ENCODE data around the gene ATP1A3. TPM values are rescaled to one million over a fixed set of nuclear protein-coding genes. Genes with fewer than 3 reads are reported as not detected.
"Not testable (repeated sequence)": the region's sequence is repeated elsewhere in the genome, so short reads cannot be mapped to it uniquely, and the experiment has no call there.

Gene ATP1A3
- total RNA-seq, 4 donors from 2014 or later = 0.19 to 0.42 TPM; not detected in 2

- WGBS, 2 donors = 53 to 74% methylated on average over 2 to 3 of the region's 5 CpGs
Measured at GRCh38 chr19:42037649-42038048, 43.6 kb upstream of the ATP1A3 start.

GRCh38 chr19:42034640-42035391, 40.8 kb upstream of the ATP1A3 start:
- H3K27me3 ChIP-seq; H3K9me3 ChIP-seq; H3K36me3 ChIP-seq; DNase-seq; intact Hi-C loops (cut with DNase I): not testable (repeated sequence)
- TF ChIP-seq CTCF (IDR thresholded peaks at IDR 0.05) = peak; percentile 63 to 88 (median 79)
- Histone ChIP-seq H3K4me1 (peaks cover 0 to 18% (median 6%) of the 10 kb centered on the region in 3 donors), H3K27ac (peak overlapping the region in 3 of 4 donors; percentile 39 to 57 (median 47)), H3K4me3 (peak overlapping the region in 2 of 4 donors; percentile 28 to 37)
- WGBS, 2 donors = 14 to 33% methylated on average over 12 to 14 of the region's 17 CpGs

More at GRCh38 chr19:42037649-42038048, 43.6 kb upstream of the ATP1A3 start:
- TF ChIP-seq CTCF (IDR thresholded peaks at IDR 0.05) (no peak), POLR2A (IDR thresholded peaks at IDR 0.05) (no peak)
- Histone ChIP-seq H3K27ac (no peak overlapping the region), H3K36me3 (no peaks in the 10 kb centered on the region), H3K9me3 (no peaks in the 10 kb centered on the region), H3K4me1 (peaks cover 5 to 21% (median 6%) of the 10 kb centered on the region in 3 donors), H3K27me3 (no peaks in the 10 kb centered on the region), H3K4me3 (no peak overlapping the region)
- intact Hi-C loops (cut with DNase I) = no loop called here
- DNase-seq = no peak

DNA sequence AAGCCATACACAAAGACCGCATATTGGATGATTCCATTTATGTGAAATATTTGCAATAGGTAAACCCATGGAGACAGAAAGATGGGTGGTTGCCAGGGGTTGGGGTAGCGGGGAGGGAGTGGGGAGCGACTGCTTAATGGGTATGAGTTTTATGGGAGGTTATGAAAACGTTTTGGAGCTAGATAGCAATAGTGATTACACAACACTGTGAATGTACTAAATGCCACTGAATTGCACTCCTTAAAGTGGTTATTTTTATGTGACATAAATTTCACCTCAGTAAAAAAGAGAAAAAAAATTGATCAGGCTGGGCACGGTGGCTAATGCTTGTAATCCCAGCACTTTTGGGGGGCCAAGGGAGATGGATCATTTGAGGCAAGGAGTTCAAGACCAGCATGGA, 39.4 kb upstream of the ATP1A3 start:
- DNase-seq = no peak
- H3K27me3 ChIP-seq = peaks cover 0 to under 1% (median 0%) of the 10 kb centered on the region in 4 donors
- H3K9me3 ChIP-seq = no peaks in the 10 kb centered on the region
- TF ChIP-seq CTCF (IDR thresholded peaks at IDR 0.05) (no peak), POLR2A (IDR thresholded peaks at IDR 0.05) (no peak)
- intact Hi-C loops (cut with DNase I) = no loop called here
- 67 to 69% methylated on average over 5 of the region's 5 CpGs for WGBS, 2 donors
- H3K36me3 ChIP-seq = no peaks in the 10 kb centered on the region
- H3K4me3 ChIP-seq = no peak overlapping the region
- no peak overlapping the region for H3K27ac ChIP-seq
- H3K4me1 ChIP-seq = peaks cover 0 to 18% (median 6%) of the 10 kb centered on the region in 3 donors

GRCh38 chr19:42032431-42032830, 38.4 kb upstream of the ATP1A3 start:
- no peak for DNase-seq
- no peaks in the 10 kb centered on the region for H3K36me3 ChIP-seq
- TF ChIP-seq CTCF (IDR thresholded peaks at IDR 0.05) (no peak), POLR2A (IDR thresholded peaks at IDR 0.05) (no peak)
- no peaks in the 10 kb centered on the region for H3K9me3 ChIP-seq
- WGBS, 2 donors = 27 to 45% methylated on average over 5 of the region's 5 CpGs
- peaks cover 0 to 18% (median 6%) of the 10 kb centered on the region in 3 donors for H3K4me1 ChIP-seq
- H3K4me3 ChIP-seq = no peak overlapping the region
- no peak overlapping the region for H3K27ac ChIP-seq
- intact Hi-C loops (cut with DNase I) = no loop called here
- H3K27me3 ChIP-seq = peaks cover 0 to 3% (median 0%) of the 10 kb centered on the region in 4 donors

DNA sequence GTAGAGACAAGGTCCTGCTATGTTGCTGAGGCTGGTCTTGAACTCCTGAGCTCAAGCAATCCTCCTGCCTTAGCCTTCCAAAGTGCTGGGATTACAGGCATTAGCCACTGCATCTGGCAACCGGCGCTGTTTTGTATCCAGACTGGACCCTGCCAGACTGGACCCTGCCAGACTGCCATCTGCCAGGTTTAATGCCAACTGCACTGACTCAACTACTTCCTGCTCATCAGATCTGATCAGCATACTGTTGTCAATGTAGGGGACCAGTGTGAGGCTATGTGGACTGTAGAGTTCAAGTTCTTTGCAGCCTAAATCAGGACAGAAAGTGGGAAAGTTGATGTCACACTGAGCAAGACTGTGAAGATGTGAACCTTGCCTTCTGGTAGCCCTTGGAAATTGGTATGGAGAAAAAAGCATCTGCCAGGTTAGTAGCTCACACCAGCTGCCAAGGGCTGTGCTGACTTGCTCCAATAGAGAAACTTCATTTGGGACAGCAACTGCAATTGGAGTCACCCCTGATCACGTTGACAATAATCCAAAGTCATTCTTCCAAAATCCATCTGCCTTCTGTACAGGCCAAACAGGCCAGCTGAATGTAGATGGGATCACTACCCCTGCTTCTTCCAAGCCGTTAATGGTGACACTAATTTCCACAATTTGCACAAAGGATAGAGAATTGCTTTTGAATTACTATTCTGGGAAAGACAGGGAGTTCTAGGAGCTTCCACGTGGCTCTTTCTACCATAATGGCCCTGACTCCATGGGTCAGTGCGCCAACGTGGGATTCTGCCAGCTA, 36.8 kb upstream of the ATP1A3 start:
- Histone ChIP-seq H3K4me3 (no peak overlapping the region), H3K27ac (no peak overlapping the region), H3K9me3 (no peaks in the 10 kb centered on the region), H3K4me1 (peaks cover 0 to 18% (median 6%) of the 10 kb centered on the region in 3 donors), H3K27me3 (peaks cover 0 to 3% (median 0%) of the 10 kb centered on the region in 4 donors), H3K36me3 (no peaks in the 10 kb centered on the region)
- WGBS, 2 donors = 76 to 81% methylated on average over 7 of the region's 7 CpGs
- no peak for DNase-seq
- intact Hi-C loops (cut with DNase I) = no loop called here
- TF ChIP-seq POLR2A (IDR thresholded peaks at IDR 0.05) (no peak), CTCF (IDR thresholded peaks at IDR 0.05) (no peak)
